ENCODE measurements around the gene SLCO2A1.

- TF ChIP-seq SP1 (IDR thresholded peaks at IDR 0.05), result no peak
- TF ChIP-seq ZNF384 (IDR thresholded peaks at IDR 0.05), result no peak
- no peak for TF ChIP-seq BHLHE40 (IDR thresholded peaks at IDR 0.05; ENCODE audit: borderline replicate concordance)
These were observed 27.4 kb upstream of the SLCO2A1 start for GRCh38 chr3:134057006-134057653.

Data from HEK293T (cell line).